Tibial nerve (tissue), 4 donors: ENCODE data around the gene LRRC3. TPM values are rescaled to one million over a fixed set of nuclear protein-coding genes. Genes with fewer than 3 reads are reported as not detected.

Source experiments
- DNase-seq, 2 donors: peaks; one replicate each; pipeline ENCODE4 v3.0.0-alpha.2; 2019; ENCODE audit warnings: low spot score in 2 of 2
- H3K27ac ChIP-seq, 4 donors: fragments of 200-600 bp; sonication (generic) in 3 of 4; one replicate each; pipeline ENCODE4 v1.5.1; 2017 to 2019; ENCODE audit warnings: mild to moderate bottlenecking in 1 of 4
- H3K27me3 ChIP-seq, 2 donors: fragments of 200-600 bp; sonication (generic) in 1 of 2; one replicate each; pipeline versions ENCODE4 v1.5.1 to v1.6.0; 2017 to 2019
- H3K36me3 ChIP-seq, 3 donors: fragments of 200-600 bp; sonication (generic); one replicate each; pipeline ENCODE4 v1.5.1; 2018 to 2019
- H3K4me1 ChIP-seq, 4 donors: fragments of 200-600 bp; sonication (generic) in 3 of 4; one replicate each; pipeline ENCODE4 v1.5.1; 2017 to 2019
- H3K4me3 ChIP-seq, 4 donors: fragments of 200-600 bp; sonication (generic) in 3 of 4; one replicate each; pipeline ENCODE4 v1.5.1; 2017 to 2019; ENCODE audit warnings: mild to moderate bottlenecking in 1 of 4, moderate library complexity in 1 of 4
- H3K9me3 ChIP-seq, 4 donors: fragments of 200-600 bp; sonication (generic) in 3 of 4; one replicate each; pipeline ENCODE4 v1.5.1; 2017 to 2019
- CTCF ChIP-seq, 5 experiments: fragments of 200-600 bp in 3 of 5; fragments of 450-650 bp in 2 of 5; sonication (generic) in 3 of 5; IDR thresholded peaks; one replicate each; pipeline ENCODE4 v1.5.1; 2016 to 2019; ENCODE audit warnings: antibody characterized with exemption in 5 of 5, mild to moderate bottlenecking in 3 of 5, moderate library complexity in 2 of 5
- EP300 ChIP-seq, 2 donors: sonication (generic); formaldehyde crosslinking; IDR thresholded peaks; one replicate each; pipeline ENCODE4 v1.6.1; 2017; ENCODE audit warnings: antibody characterized with exemption in 2 of 2, mild to moderate bottlenecking in 1 of 2
- POLR2A ChIP-seq, 2 donors: fragments of 450-650 bp; IDR thresholded peaks; one replicate each; pipeline ENCODE4 v1.6.1; 2017; ENCODE audit warnings: antibody characterized with exemption in 2 of 2, mild to moderate bottlenecking in 2 of 2, moderate library complexity in 2 of 2
- WGBS, 2 donors: methylation state at CpG; one replicate each; pipeline ENCODE4 v1.1.5; 2018; 5-methylcytosine and 5-hydroxymethylcytosine counted together
- total RNA-seq, 4 donors: library from RNA; depleted of rRNA; stranded (reverse); fragments of >200 nt; gene quantifications; one replicate each; pipeline ENCODE4 v1.1.0, GENCODE V29; 2016

Gene LRRC3
- total RNA-seq, result 1 to 10 TPM; 2.0 to 8.0 (median 3.8) TPM

- peak within 1 kb of the TSS in 2 of 4 donors; percentile 41 to 79 for H3K27ac ChIP-seq
- peaks cover 0 to 7% of the 10 kb centered on the region in 2 donors for H3K27me3 ChIP-seq
- DNase-seq, result peak; percentile 59 to 78
- 8 to 11% methylated on average over 22 to 31 of the region's 45 CpGs for WGBS, 2 donors
- H3K4me1 ChIP-seq, result peaks cover 0 to 16% (median 3%) of the 10 kb centered on the region in 4 donors
- TF ChIP-seq POLR2A (IDR thresholded peaks at IDR 0.05), result no peak
- H3K9me3 ChIP-seq, result peaks cover 0 to 12% (median 0%) of the 10 kb centered on the region in 4 donors
- peak within 1 kb of the TSS; percentile 55 to 94 (median 64) for H3K4me3 ChIP-seq
- peaks cover 0 to 18% (median 0%) of the 10 kb centered on the region in 3 donors for H3K36me3 ChIP-seq
These were observed at the start of gene LRRC3 for GRCh38 chr21:44454747-44455523. TSS of gene LRRC3 (plus strand) at chr21:44455510. CDS start at chr21:44456645, 1,135 bp downstream.

GRCh38 chr21:44405948-44406872 is 49.1 kb upstream of the LRRC3 start:
- Histone ChIP-seq H3K9me3 (no peaks in the 10 kb centered on the region), H3K27me3 (no peaks in the 10 kb centered on the region), H3K36me3 (no peaks in the 10 kb centered on the region), H3K4me3 (no peak overlapping the region), H3K27ac (no peak overlapping the region), H3K4me1 (no peaks in the 10 kb centered on the region)
- no peak for TF ChIP-seq CTCF (IDR thresholded peaks at IDR 0.05)
- no peak for TF ChIP-seq POLR2A (IDR thresholded peaks at IDR 0.05)
- TF ChIP-seq EP300 (IDR thresholded peaks at IDR 0.05), result no peak
- no peak for DNase-seq
- 81 to 83% methylated on average over 32 to 37 of the region's 37 CpGs for WGBS, 2 donors

GRCh38 chr21:44406953-44407352 is 48.4 kb upstream of the LRRC3 start:
- Histone ChIP-seq H3K27ac (no peak overlapping the region), H3K4me3 (no peak overlapping the region), H3K9me3 (no peaks in the 10 kb centered on the region), H3K4me1 (no peaks in the 10 kb centered on the region), H3K27me3 (no peaks in the 10 kb centered on the region), H3K36me3 (no peaks in the 10 kb centered on the region)
- 69 to 82% methylated on average over 8 of the region's 8 CpGs for whole genome bisulfite sequencing, 2 donors
- no peak for DNase-seq
- TF ChIP-seq POLR2A (IDR thresholded peaks at IDR 0.05), result no peak
- no peak for TF ChIP-seq EP300 (IDR thresholded peaks at IDR 0.05)
- no peak for TF ChIP-seq CTCF (IDR thresholded peaks at IDR 0.05)

- Histone ChIP-seq H3K36me3 (no peaks in the 10 kb centered on the region), H3K4me3 (no peak overlapping the region), H3K27ac (no peak overlapping the region), H3K27me3 (no peaks in the 10 kb centered on the region), H3K9me3 (no peaks in the 10 kb centered on the region), H3K4me1 (no peaks in the 10 kb centered on the region)
- TF ChIP-seq CTCF (IDR thresholded peaks at IDR 0.05) (no peak), POLR2A (IDR thresholded peaks at IDR 0.05) (no peak), EP300 (IDR thresholded peaks at IDR 0.05) (no peak)
- DNase-seq, result no peak
- 67 to 71% methylated on average over 7 of the region's 7 CpGs for WGBS, 2 donors
These were observed 47.8 kb upstream of the LRRC3 start for GRCh38 chr21:44407493-44407892.

GRCh38 chr21:44408226-44408625 is 47.1 kb upstream of the LRRC3 start:
- TF ChIP-seq EP300 (IDR thresholded peaks at IDR 0.05), result no peak
- TF ChIP-seq POLR2A (IDR thresholded peaks at IDR 0.05), result no peak
- TF ChIP-seq CTCF (IDR thresholded peaks at IDR 0.05), result no peak
- Histone ChIP-seq H3K4me1 (no peaks in the 10 kb centered on the region), H3K27me3 (no peaks in the 10 kb centered on the region), H3K36me3 (no peaks in the 10 kb centered on the region), H3K27ac (no peak overlapping the region), H3K4me3 (no peak overlapping the region), H3K9me3 (no peaks in the 10 kb centered on the region)
- WGBS, 2 donors, result 90% methylated on average over 15 of the region's 15 CpGs
- no peak for DNase-seq
